PFSK-1 (cell line): ENCODE data around the gene PSAP.

Source experiments
- FOXP2 ChIP-seq: optimal IDR thresholded peaks from 2 replicates; pipeline ENCODE3; 2011; ENCODE audit warnings: borderline replicate concordance, control low read depth, inconsistent platforms; ENCODE audit not compliant: insufficient read depth; ENCODE audit errors: extremely low read length, extremely low read depth
- POLR2AphosphoS5 ChIP-seq: IDR thresholded peaks from 2 replicates; pipeline ENCODE4 v1.6.1; 2012; ENCODE audit warnings: low read depth, mild to moderate bottlenecking, control low read depth, low read length, moderate library complexity
- SIN3A ChIP-seq: IDR thresholded peaks from 2 replicates; pipeline ENCODE4 v1.6.1; 2012; ENCODE audit warnings: mild to moderate bottlenecking, low read length, moderate library complexity, borderline replicate concordance; ENCODE audit not compliant: insufficient read depth
- TAF1 ChIP-seq: IDR thresholded peaks from 2 replicates; pipeline ENCODE4 v1.6.1; 2012; ENCODE audit warnings: low read length, control low read depth, borderline replicate concordance; ENCODE audit not compliant: insufficient read depth
- TF ChIP-seq, protein P1 (sequence below), 2 experiments: IDR thresholded peaks; 2 replicates each; pipeline versions ENCODE4 v1.6.1 to v1.8.0; 2011 to 2012; ENCODE audit warnings: low read depth in 2 of 2, low read length in 2 of 2, control low read depth in 1 of 2, inconsistent platforms in 1 of 2, mild to moderate bottlenecking in 1 of 2, moderate library complexity in 1 of 2; ENCODE audit not compliant: insufficient read depth in 1 of 2

Gene PSAP

DNA sequence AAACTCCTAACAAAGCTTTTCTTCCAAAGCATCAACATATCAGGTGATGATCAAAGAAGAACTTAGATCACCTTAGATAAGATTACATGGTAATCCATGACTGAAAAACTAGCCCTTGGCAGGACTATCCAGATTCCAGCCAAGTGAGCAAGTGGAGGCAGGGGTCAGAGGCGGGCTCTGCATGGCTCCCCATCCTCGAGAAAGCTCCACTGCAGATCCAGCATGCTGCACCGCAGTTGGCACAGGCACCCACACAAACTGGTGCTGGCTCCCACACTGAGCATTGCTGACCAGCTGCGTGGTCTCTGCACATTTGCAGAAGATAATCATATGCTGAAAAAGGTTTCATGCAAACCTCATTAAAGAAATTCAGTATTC, 10.1 kb downstream of the PSAP start:
- TF ChIP-seq FOXP2 (no peak), POLR2AphosphoS5 (no peak), SIN3A (no peak), TAF1 (no peak)
- TF ChIP-seq, protein P1, sequence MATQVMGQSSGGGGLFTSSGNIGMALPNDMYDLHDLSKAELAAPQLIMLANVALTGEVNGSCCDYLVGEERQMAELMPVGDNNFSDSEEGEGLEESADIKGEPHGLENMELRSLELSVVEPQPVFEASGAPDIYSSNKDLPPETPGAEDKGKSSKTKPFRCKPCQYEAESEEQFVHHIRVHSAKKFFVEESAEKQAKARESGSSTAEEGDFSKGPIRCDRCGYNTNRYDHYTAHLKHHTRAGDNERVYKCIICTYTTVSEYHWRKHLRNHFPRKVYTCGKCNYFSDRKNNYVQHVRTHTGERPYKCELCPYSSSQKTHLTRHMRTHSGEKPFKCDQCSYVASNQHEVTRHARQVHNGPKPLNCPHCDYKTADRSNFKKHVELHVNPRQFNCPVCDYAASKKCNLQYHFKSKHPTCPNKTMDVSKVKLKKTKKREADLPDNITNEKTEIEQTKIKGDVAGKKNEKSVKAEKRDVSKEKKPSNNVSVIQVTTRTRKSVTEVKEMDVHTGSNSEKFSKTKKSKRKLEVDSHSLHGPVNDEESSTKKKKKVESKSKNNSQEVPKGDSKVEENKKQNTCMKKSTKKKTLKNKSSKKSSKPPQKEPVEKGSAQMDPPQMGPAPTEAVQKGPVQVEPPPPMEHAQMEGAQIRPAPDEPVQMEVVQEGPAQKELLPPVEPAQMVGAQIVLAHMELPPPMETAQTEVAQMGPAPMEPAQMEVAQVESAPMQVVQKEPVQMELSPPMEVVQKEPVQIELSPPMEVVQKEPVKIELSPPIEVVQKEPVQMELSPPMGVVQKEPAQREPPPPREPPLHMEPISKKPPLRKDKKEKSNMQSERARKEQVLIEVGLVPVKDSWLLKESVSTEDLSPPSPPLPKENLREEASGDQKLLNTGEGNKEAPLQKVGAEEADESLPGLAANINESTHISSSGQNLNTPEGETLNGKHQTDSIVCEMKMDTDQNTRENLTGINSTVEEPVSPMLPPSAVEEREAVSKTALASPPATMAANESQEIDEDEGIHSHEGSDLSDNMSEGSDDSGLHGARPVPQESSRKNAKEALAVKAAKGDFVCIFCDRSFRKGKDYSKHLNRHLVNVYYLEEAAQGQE (IDR thresholded peaks at IDR 0.05; ENCODE audit: insufficient read depth in 1 of 2, low read depth in 2 of 2, low read length in 2 of 2): no peak

DNA sequence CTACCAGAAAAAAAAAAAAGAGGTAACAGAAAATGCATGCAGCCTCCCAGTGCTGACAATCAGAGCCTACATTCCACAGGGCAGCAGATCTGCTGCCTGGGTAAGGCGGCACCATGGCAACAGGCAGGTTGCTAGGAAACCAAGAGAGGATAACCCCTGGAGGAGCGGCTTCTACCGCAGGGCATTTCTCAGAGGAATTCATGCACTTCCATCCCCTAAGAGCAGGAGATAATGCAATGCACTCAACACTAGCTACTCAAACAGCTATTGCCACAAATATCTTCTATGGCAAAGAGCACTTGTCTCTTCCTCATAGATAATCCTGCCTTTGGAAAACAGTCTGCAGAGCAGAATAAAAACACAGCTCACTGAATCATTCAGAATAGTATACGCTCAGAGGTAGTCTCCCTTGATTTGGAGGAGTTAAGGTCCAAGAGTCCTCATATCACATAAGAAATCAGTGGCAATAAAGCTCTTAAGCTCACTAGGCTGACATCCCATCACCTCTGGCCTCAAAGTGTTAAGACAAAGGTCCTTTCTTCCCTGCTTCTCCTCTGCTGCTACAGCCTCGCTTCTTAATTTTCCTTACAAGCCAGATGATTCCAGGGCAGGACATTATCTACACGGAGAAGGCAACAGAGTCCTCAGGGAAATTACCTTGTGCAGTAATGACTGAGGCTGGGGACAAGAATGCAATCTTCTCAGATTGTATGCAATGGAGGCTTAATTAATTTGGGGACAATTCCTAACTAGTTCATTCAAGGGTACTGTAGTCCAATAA, 10.7 kb downstream of the PSAP start:
- TF ChIP-seq SIN3A (no peak), POLR2AphosphoS5 (no peak), FOXP2 (no peak), TAF1 (no peak)
- TF ChIP-seq, protein P1 (IDR thresholded peaks at IDR 0.05; ENCODE audit: insufficient read depth in 1 of 2, low read depth in 2 of 2, low read length in 2 of 2): no peak

DNA sequence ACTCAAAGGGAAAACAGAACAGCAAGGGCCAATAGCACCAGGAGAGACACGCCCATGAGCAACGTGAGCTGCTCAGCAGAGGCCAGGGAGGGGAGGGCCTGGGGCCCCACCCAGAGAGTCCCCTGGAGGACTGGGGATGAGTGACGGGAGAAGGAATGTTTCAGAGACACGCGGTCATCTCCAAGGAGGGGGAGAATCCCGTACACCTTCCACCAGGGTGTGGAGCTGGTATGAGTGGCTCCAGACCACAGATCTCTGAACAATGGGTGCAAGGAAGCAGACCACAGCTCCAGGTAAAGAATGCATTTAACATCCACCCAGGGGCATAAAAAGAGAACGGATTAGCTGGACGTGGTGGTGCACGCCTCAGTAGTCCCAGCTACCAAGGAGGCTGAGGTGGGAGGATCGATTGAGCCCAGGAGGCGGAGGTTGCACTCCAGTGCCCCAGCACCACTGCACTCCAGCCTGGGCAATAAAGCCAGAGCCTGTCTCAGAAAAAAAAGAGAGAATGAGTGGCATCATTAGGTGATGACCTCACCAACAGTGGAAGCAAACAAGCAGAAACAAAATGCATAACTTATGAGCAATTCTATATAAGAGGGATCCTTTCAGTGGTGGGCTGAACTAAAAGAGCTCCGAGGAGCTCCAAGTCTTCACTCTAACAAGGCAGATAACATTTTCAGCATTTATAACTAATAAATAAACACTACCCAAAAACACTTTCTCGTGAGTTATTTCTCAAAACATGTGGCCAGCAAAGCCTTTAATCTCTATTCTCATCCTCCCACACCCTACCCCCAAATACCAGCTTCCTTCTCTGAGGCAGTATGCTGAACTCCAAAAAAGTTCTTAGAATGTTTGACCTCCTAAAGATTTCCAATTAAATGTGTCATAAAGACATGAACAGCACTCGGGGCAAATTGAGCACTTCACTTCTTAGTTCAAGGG, 12.5 kb downstream of the PSAP start:
- TF ChIP-seq TAF1 (no peak), SIN3A (no peak), FOXP2 (no peak), POLR2AphosphoS5 (no peak)
- TF ChIP-seq, protein P1 (IDR thresholded peaks at IDR 0.05; ENCODE audit: insufficient read depth in 1 of 2, low read depth in 2 of 2, low read length in 2 of 2): no peak

DNA sequence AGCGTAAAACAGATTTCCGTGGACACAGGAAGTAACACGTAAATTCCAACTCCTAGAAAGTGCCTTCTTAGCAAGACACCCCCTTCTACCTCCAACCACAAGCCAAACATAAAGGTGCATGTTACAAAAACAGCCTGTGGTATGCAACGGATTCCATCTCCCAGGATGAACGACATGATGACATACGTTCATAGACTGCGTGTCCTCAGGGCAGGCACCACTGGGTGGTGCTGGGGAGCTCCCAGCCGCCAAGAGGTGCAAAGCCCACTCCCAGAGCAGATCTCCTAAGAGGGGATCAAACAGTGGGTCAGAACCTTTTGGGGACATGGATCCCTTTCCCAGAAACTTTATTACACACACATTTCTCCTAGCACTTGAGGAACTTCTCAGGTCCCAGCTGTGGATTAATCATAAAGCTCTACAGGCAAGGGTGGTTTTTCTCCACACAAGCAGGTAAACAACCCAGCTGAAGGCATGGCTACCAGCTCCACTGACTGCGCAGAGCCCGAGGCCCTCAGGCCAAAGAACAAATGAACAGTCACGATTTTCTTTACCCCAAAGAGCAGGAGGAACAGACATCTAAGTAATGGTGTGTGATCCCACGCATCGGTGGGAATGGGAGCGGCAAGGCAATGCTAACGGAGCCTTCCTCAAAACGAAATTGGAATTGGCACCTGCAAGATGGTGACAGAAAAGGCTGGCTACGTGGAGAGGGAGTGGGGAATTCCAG, 13.8 kb downstream of the PSAP start:
- TF ChIP-seq POLR2AphosphoS5 (no peak), TAF1 (no peak), FOXP2 (no peak), SIN3A (no peak)
- TF ChIP-seq, protein P1 (IDR thresholded peaks at IDR 0.05; ENCODE audit: insufficient read depth in 1 of 2, low read depth in 2 of 2, low read length in 2 of 2): no peak
